Type B pancreatic cell (in vitro differentiated cells): ENCODE results near the gene POLL. TPM values are rescaled to one million over a fixed set of nuclear protein-coding genes. Genes with fewer than 3 reads are reported as not detected.

Source experiments
- DNase-seq: peaks from one replicate; pipeline ENCODE4 v3.0.0; 2021; ENCODE audit warnings: mixed read lengths; ENCODE audit not compliant: unreplicated experiment; ENCODE audit errors: extremely low spot score
- H3K27ac Mint-ChIP-seq: 2 replicates; pipeline ENCODE4 v1.8.0; 2021; ENCODE audit warnings: mild to moderate bottlenecking, mixed read lengths
- H3K27me3 Mint-ChIP-seq: 2 replicates; pipeline ENCODE4 v1.8.0; 2021; ENCODE audit warnings: mixed read lengths
- H3K36me3 Mint-ChIP-seq: 2 replicates; pipeline ENCODE4 v1.8.0; 2021; ENCODE audit warnings: mixed read lengths
- H3K4me1 Mint-ChIP-seq: one replicate; pipeline ENCODE4 v1.8.0; 2021; ENCODE audit warnings: mixed read lengths; ENCODE audit not compliant: unreplicated experiment
- H3K4me3 Mint-ChIP-seq: 2 replicates; pipeline ENCODE4 v1.8.0; 2021; ENCODE audit warnings: mild to moderate bottlenecking, mixed read lengths
- H3K9me3 Mint-ChIP-seq: 2 replicates; pipeline ENCODE4 v1.8.0; 2021; ENCODE audit warnings: mixed read lengths
- CTCF ChIP-seq: fragments of 200-600 bp; sonication (generic); conservative IDR thresholded peaks from 2 replicates; pipeline ENCODE4 v1.5.0; 2021; ENCODE audit warnings: antibody characterized with exemption, mild to moderate bottlenecking
- total RNA-seq: library from RNA; stranded (reverse); gene quantifications from 2 replicates; pipeline ENCODE4 v1.2.1, GENCODE V29; 2021; ENCODE audit warnings: low replicate concordance

Gene POLL
- total RNA-seq, 1 donor from 2014 or later = 39.3 TPM

DNA sequence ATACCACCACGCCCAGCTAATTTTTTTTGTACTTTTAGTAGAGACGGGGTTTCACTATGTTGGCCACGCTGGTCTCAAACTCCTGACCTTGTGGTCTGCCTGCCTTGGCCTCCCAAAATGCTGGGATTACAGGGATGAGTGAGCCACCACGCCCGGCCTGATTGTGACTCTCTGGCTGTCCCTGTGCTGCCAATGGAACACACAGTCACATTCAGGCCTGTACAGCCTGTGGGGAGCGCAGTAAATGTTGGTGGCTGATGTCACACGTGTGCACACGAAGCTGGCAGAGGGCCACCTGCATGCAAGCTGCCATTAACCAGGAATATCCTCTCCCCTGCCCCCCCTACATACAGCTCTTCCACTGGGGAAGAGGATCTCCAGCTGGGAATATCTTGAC, 22.1 kb downstream of the POLL start:
- TF ChIP-seq CTCF = no peak
- no peaks in the 10 kb centered on the region for H3K9me3 Mint-ChIP-seq
- peak; percentile 49 for DNase-seq
- peaks cover 15% of the 10 kb centered on the region for H3K4me1 Mint-ChIP-seq
- H3K27me3 Mint-ChIP-seq = peaks cover 77% of the 10 kb centered on the region
- peak overlapping the region; percentile 55 for H3K4me3 Mint-ChIP-seq
- H3K36me3 Mint-ChIP-seq = no peaks in the 10 kb centered on the region
- no peak overlapping the region for H3K27ac Mint-ChIP-seq

DNA sequence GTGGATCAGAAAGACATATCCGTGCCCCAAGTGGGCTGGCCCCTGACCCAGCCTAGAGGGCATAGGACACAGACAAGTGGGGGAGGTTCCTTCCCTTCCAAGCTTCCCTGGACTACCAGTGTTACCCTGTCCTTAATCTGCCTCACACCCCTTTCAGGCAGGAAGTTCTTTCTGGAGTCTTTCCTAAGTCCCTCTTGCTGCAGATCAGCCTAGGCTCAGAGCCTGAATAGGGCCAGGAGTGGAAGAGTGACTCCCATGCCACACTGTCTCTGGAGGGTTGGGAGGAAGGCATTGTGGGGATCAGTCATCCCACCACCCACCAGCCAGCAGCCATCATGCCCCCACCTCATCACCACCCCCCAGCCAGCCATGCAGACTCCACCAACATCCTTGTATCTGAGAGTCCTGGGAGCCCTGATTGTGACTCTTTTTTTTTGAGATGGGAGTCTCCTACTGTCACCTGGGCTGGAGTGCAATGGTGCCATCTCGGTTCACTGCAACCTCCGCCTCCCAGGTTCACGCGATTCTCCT, 22.6 kb downstream of the POLL start:
- peaks cover 72% of the 10 kb centered on the region for H3K27me3 Mint-ChIP-seq
- no peak for TF ChIP-seq CTCF
- no peak overlapping the region for H3K27ac Mint-ChIP-seq
- H3K4me1 Mint-ChIP-seq = peaks cover 15% of the 10 kb centered on the region
- DNase-seq = peak; percentile 42
- H3K4me3 Mint-ChIP-seq = no peak overlapping the region
- no peaks in the 10 kb centered on the region for H3K9me3 Mint-ChIP-seq
- no peaks in the 10 kb centered on the region for H3K36me3 Mint-ChIP-seq

DNA sequence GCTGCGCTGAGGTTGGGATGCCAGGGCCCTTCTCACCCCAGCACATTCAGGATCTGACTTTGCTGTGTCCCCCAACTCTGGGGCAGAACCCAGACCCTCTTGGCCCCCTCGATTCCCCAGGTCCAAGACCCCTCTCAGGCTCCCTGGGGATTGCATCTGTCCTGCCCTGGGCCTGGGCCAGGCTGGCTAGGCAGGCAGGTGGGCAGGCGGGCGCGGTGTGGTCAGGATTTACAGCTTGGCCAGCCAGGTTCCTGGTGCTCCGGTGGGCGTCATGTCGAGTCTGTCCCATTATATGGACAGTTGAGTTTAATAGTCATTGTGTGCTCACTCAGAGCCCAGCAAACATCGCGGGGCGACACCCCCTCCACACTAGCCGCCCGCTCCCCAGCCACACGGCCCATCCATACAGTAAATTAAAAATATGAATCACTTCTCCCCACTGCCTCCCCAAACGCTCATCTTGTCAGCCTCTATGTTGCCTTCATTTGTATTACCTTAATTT, 23.5 kb downstream of the POLL start:
- Mint-ChIP-seq H3K27me3 (peaks cover 68% of the 10 kb centered on the region), H3K36me3 (no peaks in the 10 kb centered on the region), H3K27ac (no peak overlapping the region), H3K4me3 (no peak overlapping the region), H3K9me3 (no peaks in the 10 kb centered on the region), H3K4me1 (peaks cover 20% of the 10 kb centered on the region)
- DNase-seq = peak; percentile 65
- no peak for TF ChIP-seq CTCF

DNA sequence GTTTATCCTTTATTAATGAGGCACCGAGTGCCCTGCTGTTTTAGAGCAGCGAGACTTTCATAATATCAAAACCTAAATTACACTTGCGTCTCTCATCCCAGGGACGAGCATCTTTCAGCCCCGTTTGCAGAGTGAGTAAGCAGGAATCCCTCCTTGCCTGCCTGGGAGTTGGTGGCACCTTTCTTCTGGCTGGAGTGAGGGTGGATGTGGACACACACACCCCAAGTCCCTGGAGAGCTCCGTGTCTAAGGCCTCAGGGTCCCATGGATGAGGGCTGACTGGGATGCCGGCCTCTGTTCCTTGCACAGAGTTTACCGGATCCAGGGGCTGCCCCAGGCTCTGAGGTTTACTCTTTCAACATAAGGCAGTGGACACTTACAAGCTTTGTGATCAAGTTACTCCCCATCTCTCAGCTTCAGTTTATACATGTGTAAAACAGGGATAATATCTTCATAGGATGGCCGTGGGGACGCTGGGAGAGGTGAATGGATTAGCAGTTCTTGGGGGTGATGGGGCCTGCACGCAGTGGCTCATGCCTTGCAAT, 24.5 kb downstream of the POLL start:
- Mint-ChIP-seq H3K27me3 (peaks cover 59% of the 10 kb centered on the region), H3K4me3 (no peak overlapping the region), H3K4me1 (peaks cover 30% of the 10 kb centered on the region), H3K9me3 (no peaks in the 10 kb centered on the region), H3K36me3 (no peaks in the 10 kb centered on the region), H3K27ac (peak overlapping the region; percentile 9)
- DNase-seq = peak; percentile 56
- no peak for TF ChIP-seq CTCF

- Mint-ChIP-seq H3K9me3 (no peaks in the 10 kb centered on the region), H3K36me3 (no peaks in the 10 kb centered on the region), H3K4me3 (no peak overlapping the region), H3K27ac (no peak overlapping the region), H3K27me3 (peaks cover 53% of the 10 kb centered on the region), H3K4me1 (peaks cover 32% of the 10 kb centered on the region)
- DNase-seq = peak; percentile 34
- no peak for TF ChIP-seq CTCF
These were observed 25.1 kb downstream of the POLL start for GRCh38 chr10:101563007-101563406.
